RWPE2 (cell line): ENCODE results near the gene FAM13C.

Experiments used
- ATAC-seq: fragments of 200-7000 bp; cut with Tn5 transposase; 3 replicates; pipeline ENCODE4 v1.9.1; 2021; ENCODE audit warnings: low read depth
- DNase-seq: peaks from one replicate; pipeline ENCODE4 v3.0.0-alpha.2; 2020; ENCODE audit warnings: low spot score
- H3K27ac ChIP-seq: fragments of 450-650 bp; 2 replicates; pipeline ENCODE4 v1.5.1; 2017; ENCODE audit warnings: mild to moderate bottlenecking; ENCODE audit not compliant: poor library complexity, severe bottlenecking
- H3K27me3 ChIP-seq: fragments of 250-450 bp; sonication (Bioruptor Pico); 2 replicates; pipeline ENCODE4 v1.5.1; 2021; ENCODE audit warnings: mild to moderate bottlenecking, moderate library complexity; ENCODE audit not compliant: insufficient read depth, poor library complexity, severe bottlenecking
- H3K36me3 ChIP-seq: fragments of 250-450 bp; sonication (Bioruptor Pico); 2 replicates; pipeline ENCODE4 v1.5.1; 2020; ENCODE audit warnings: low read depth, mild to moderate bottlenecking, moderate library complexity
- H3K4me1 ChIP-seq: fragments of 250-450 bp; sonication (Bioruptor Pico); 2 replicates; pipeline ENCODE4 v1.5.1; 2021; ENCODE audit warnings: mild to moderate bottlenecking, moderate library complexity; ENCODE audit not compliant: insufficient read depth, poor library complexity, severe bottlenecking
- H3K4me3 ChIP-seq: fragments of 250-450 bp; sonication (Bioruptor Pico); 2 replicates; pipeline ENCODE4 v1.5.1; 2021; ENCODE audit warnings: mild to moderate bottlenecking, moderate library complexity; ENCODE audit not compliant: severe bottlenecking
- H3K9me3 ChIP-seq: fragments of 250-450 bp; sonication (Bioruptor Pico); 2 replicates; pipeline ENCODE4 v1.5.1; 2021; ENCODE audit warnings: mild to moderate bottlenecking, moderate library complexity; ENCODE audit not compliant: severe bottlenecking
- TF ChIP-seq, protein P1 (sequence below): fragments of 450-650 bp; IDR thresholded peaks from one replicate; pipeline ENCODE4 v1.5.1; 2017; ENCODE audit warnings: mild to moderate bottlenecking, moderate library complexity; ENCODE audit not compliant: poor library complexity, severe bottlenecking

Gene FAM13C

DNA sequence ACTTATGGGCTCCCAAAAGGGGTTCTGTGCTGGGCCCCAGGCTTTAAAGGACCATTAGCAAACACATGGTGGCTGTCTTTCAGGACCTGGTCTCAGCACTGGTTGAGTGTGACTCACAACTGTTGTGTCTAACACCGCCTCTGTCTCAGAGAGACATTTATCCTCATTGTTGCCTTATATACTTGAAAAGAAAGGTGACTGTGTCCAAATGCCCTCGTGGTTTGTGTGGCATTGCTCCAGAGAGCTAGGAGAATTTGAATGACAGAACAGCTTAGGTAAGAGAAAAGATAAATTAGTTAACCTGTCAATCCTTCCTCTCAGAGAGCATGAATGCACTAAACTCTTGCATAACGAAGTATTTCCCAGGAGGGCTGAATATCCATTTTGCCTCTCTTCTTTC is 14.5 kb upstream of the FAM13C start:
- ATAC-seq (no peak), DNase-seq (no peak)
- Histone ChIP-seq H3K4me3 (no peak overlapping the region), H3K27ac (no peak overlapping the region), H3K4me1 (no peaks in the 10 kb centered on the region), H3K36me3 (no peaks in the 10 kb centered on the region), H3K27me3 (peaks cover 3% of the 10 kb centered on the region), H3K9me3 (no peaks in the 10 kb centered on the region)
- TF ChIP-seq, protein P1, sequence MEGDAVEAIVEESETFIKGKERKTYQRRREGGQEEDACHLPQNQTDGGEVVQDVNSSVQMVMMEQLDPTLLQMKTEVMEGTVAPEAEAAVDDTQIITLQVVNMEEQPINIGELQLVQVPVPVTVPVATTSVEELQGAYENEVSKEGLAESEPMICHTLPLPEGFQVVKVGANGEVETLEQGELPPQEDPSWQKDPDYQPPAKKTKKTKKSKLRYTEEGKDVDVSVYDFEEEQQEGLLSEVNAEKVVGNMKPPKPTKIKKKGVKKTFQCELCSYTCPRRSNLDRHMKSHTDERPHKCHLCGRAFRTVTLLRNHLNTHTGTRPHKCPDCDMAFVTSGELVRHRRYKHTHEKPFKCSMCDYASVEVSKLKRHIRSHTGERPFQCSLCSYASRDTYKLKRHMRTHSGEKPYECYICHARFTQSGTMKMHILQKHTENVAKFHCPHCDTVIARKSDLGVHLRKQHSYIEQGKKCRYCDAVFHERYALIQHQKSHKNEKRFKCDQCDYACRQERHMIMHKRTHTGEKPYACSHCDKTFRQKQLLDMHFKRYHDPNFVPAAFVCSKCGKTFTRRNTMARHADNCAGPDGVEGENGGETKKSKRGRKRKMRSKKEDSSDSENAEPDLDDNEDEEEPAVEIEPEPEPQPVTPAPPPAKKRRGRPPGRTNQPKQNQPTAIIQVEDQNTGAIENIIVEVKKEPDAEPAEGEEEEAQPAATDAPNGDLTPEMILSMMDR = no peak

DNA sequence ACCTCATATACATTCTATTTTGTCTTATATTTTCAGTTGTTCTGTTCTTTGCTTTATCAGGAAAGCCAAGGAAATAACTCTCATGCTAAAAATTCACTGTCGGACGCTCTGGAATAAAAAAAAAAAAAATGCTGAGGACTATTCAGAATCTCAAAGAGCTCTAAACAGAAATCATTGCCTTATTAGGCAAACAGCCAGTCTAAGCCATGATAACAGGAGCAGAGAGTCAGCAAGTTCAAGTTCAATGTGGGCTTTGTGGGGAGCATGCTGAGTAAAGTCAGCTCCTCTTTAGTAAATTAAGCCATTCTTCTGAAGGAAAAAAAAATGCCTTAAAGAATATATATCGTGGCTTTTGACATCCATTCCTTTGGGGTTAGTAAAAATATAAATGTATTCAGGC is 13.6 kb upstream of the FAM13C start:
- peaks cover 3% of the 10 kb centered on the region for H3K27me3 ChIP-seq
- no peak overlapping the region for H3K4me3 ChIP-seq
- no peaks in the 10 kb centered on the region for H3K4me1 ChIP-seq
- no peaks in the 10 kb centered on the region for H3K36me3 ChIP-seq
- TF ChIP-seq, protein P1 = no peak
- H3K27ac ChIP-seq = no peak overlapping the region
- DNase-seq (no peak), ATAC-seq (no peak)
- H3K9me3 ChIP-seq = no peaks in the 10 kb centered on the region

DNA sequence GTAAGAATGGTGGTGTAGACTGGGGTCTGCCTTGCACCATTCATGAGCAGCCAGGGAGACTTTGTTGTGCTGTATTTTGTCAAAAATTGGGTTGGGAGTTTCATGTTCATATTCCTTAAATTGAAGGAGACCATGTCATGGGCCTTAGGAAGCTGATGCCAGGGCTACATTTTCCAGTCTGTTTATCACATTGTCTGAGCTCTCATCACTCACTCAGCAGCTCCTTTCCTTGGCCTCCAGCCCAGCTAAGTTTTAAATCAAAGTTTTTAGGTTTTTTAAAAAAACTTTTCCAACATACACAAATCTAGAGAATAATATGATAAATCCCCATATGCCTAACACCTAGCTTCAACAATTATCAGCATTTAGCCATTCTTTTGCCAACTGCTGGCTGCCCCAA is 12.6 kb upstream of the FAM13C start:
- peaks cover 3% of the 10 kb centered on the region for H3K27me3 ChIP-seq
- TF ChIP-seq, protein P1 = no peak
- H3K4me1 ChIP-seq = no peaks in the 10 kb centered on the region
- no peak for DNase-seq
- no peak overlapping the region for H3K4me3 ChIP-seq
- no peaks in the 10 kb centered on the region for H3K9me3 ChIP-seq
- H3K27ac ChIP-seq = no peak overlapping the region
- H3K36me3 ChIP-seq = no peaks in the 10 kb centered on the region
- no peak for ATAC-seq

DNA sequence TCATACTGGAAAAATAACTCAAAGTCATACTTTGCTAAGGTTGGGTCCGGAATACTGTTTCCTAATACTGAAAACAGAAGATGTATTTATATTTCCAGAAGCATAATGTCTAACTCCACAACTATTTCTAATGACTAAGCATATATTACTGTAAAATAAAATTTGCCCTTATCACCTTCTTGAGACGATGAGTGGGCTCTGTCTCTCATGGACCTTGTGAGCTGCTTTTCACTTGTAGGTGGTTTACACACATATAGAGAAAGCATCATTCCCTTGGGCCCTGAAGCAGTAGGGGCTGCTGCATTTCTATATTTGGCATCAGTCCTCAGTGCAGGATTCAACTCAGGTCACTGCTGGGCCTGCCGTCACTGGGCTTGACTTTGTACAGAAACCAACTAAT is 10.7 kb upstream of the FAM13C start:
- TF ChIP-seq, protein P1 = no peak
- peaks cover 3% of the 10 kb centered on the region for H3K27me3 ChIP-seq
- H3K4me3 ChIP-seq = no peak overlapping the region
- ATAC-seq (no peak), DNase-seq (no peak)
- H3K36me3 ChIP-seq = no peaks in the 10 kb centered on the region
- no peaks in the 10 kb centered on the region for H3K9me3 ChIP-seq
- H3K4me1 ChIP-seq = no peaks in the 10 kb centered on the region
- no peak overlapping the region for H3K27ac ChIP-seq

DNA sequence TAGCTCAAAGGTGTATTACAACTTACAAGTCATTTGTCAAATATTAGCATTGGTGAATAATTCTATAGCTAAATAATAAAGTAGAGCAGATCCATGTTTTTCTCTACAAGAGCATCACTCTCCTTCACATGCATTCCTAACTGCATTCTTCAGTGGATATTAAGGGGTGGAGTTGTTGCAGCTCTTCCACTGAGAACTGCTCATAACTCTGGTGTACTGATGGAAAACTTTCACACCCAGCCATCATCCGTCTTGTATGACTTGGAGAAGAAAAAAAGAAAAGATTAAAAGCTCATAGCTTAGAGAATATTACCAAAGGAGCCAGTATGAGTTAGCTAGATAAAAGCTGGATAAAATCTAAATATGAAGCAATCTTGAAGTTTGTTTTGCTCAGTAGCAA is 10.2 kb upstream of the FAM13C start:
- Histone ChIP-seq H3K4me1 (no peaks in the 10 kb centered on the region), H3K4me3 (no peak overlapping the region), H3K36me3 (no peaks in the 10 kb centered on the region), H3K27me3 (peaks cover 3% of the 10 kb centered on the region), H3K9me3 (no peaks in the 10 kb centered on the region), H3K27ac (no peak overlapping the region)
- TF ChIP-seq, protein P1 = no peak
- DNase-seq (no peak), ATAC-seq (no peak)
